Spleen (tissue), 7 donors: ENCODE results near the gene GRIK3.

Experiments
- POLR2A ChIP-seq, 3 donors: fragments of 450-650 bp; IDR thresholded peaks; one replicate each; pipeline ENCODE4 v1.5.1; 2017; ENCODE audit warnings: antibody characterized with exemption in 3 of 3, mild to moderate bottlenecking in 1 of 3
- POLR2AphosphoS5 ChIP-seq, 3 donors: sonication (generic); formaldehyde crosslinking; IDR thresholded peaks; one replicate each; pipeline ENCODE4 v1.5.1; 2017; ENCODE audit warnings: antibody characterized with exemption in 3 of 3
- TF ChIP-seq, protein P1 (sequence below), 11 experiments: fragments of 200-600 bp in 7 of 11; fragments of 450-650 bp in 4 of 11; sonication (generic) in 4 of 11; IDR thresholded peaks in 8 of 11; conservative IDR thresholded peaks in 3 of 11; 1 replicate in 7 of 11; 2 replicates in 4 of 11; pipeline versions ENCODE4 v1.4.0 to v1.8.0; 2016 to 2021; ENCODE audit warnings: antibody characterized with exemption in 11 of 11, inconsistent platforms in 4 of 11, mild to moderate bottlenecking in 1 of 11
- donor health status: DM: no; HTN: no; CAD: no; lungs with moderate emphysema.
- donor health status: DM: no; HTN: no; CAD: no.
- donor health status: DM: no; HTN: no; CAD: no.

DNA sequence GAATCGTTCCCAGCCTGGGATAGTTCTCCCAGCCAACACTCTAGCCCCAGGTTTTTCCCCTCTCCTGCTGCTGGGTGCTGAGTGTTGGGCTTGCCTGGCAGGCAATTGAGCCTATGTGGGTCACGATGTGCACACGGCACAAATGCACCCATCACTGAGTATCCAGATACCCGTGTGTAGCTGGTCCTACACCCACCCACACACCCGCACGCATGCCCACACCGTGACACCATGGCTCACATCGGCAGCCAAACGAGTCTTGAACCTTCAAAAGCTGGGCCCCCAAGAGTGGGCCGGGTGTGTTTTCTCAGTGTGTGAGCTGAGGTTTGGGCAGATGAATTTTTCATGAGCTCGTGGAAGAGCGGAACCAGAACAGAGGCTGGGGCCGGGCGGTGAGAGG lies 188.5 kb downstream of the GRIK3 start:
- TF ChIP-seq, protein P1, sequence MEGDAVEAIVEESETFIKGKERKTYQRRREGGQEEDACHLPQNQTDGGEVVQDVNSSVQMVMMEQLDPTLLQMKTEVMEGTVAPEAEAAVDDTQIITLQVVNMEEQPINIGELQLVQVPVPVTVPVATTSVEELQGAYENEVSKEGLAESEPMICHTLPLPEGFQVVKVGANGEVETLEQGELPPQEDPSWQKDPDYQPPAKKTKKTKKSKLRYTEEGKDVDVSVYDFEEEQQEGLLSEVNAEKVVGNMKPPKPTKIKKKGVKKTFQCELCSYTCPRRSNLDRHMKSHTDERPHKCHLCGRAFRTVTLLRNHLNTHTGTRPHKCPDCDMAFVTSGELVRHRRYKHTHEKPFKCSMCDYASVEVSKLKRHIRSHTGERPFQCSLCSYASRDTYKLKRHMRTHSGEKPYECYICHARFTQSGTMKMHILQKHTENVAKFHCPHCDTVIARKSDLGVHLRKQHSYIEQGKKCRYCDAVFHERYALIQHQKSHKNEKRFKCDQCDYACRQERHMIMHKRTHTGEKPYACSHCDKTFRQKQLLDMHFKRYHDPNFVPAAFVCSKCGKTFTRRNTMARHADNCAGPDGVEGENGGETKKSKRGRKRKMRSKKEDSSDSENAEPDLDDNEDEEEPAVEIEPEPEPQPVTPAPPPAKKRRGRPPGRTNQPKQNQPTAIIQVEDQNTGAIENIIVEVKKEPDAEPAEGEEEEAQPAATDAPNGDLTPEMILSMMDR (IDR thresholded peaks at IDR 0.05 in 8 of 11, conservative IDR thresholded peaks at IDR 0.05 in 3 of 11) = no peak
- TF ChIP-seq POLR2A (IDR thresholded peaks at IDR 0.05) (no peak), POLR2AphosphoS5 (IDR thresholded peaks at IDR 0.05) (no peak)
